RWPE2 (cell line): Measurements from ENCODE around the gene NUBP2.

ENCODE experiments used
- ATAC-seq: fragments of 200-7000 bp; cut with Tn5 transposase; 3 replicates; pipeline ENCODE4 v1.9.1; 2021; ENCODE audit warnings: low read depth
- DNase-seq: peaks from one replicate; pipeline ENCODE4 v3.0.0-alpha.2; 2020; ENCODE audit warnings: low spot score
- H3K27ac ChIP-seq: fragments of 450-650 bp; 2 replicates; pipeline ENCODE4 v1.5.1; 2017; ENCODE audit warnings: mild to moderate bottlenecking; ENCODE audit not compliant: poor library complexity, severe bottlenecking
- H3K27me3 ChIP-seq: fragments of 250-450 bp; sonication (Bioruptor Pico); 2 replicates; pipeline ENCODE4 v1.5.1; 2021; ENCODE audit warnings: mild to moderate bottlenecking, moderate library complexity; ENCODE audit not compliant: insufficient read depth, poor library complexity, severe bottlenecking
- H3K36me3 ChIP-seq: fragments of 250-450 bp; sonication (Bioruptor Pico); 2 replicates; pipeline ENCODE4 v1.5.1; 2020; ENCODE audit warnings: low read depth, mild to moderate bottlenecking, moderate library complexity
- H3K4me1 ChIP-seq: fragments of 250-450 bp; sonication (Bioruptor Pico); 2 replicates; pipeline ENCODE4 v1.5.1; 2021; ENCODE audit warnings: mild to moderate bottlenecking, moderate library complexity; ENCODE audit not compliant: insufficient read depth, poor library complexity, severe bottlenecking
- H3K4me3 ChIP-seq: fragments of 250-450 bp; sonication (Bioruptor Pico); 2 replicates; pipeline ENCODE4 v1.5.1; 2021; ENCODE audit warnings: mild to moderate bottlenecking, moderate library complexity; ENCODE audit not compliant: severe bottlenecking
- H3K9me3 ChIP-seq: fragments of 250-450 bp; sonication (Bioruptor Pico); 2 replicates; pipeline ENCODE4 v1.5.1; 2021; ENCODE audit warnings: mild to moderate bottlenecking, moderate library complexity; ENCODE audit not compliant: severe bottlenecking
- TF ChIP-seq, protein P1 (sequence below): fragments of 450-650 bp; IDR thresholded peaks from one replicate; pipeline ENCODE4 v1.5.1; 2017; ENCODE audit warnings: mild to moderate bottlenecking, moderate library complexity; ENCODE audit not compliant: poor library complexity, severe bottlenecking

NUBP2 gene

DNA sequence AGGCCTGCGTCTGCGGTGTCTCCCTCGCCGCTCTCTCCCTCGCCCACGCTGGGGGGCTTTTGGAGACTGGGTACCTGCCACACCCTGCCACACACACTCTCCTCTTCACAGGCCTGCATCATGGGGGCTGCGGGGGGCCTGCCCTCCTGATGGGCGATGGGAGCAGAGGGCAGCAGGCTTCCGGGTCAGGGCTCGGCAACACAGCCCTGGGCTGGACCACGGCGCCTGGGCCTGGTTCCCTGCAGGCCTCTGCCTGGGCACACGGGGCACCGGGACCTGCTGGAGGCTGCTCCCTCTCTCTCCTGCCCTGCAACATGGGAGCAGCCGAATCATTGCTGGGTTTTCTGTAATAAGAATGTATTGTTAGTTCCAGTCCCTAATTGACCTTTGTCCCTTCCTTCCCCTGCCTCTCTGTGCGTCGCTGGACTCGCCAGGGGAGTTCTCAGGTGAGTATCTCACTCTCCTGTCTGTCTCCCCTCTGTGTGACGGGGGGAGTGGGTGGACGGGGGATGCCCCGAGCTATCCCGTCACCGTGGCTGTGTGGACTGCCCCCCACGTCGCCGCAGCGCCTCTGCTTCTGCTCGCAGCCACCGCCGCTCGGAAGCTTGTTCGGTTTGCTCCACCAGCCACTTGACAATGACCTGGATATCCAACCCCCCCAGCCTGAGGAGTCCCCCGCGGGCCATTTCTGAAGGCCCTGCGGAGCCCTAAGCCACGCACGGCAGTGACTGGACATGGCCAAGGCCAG is 24.9 kb upstream of the NUBP2 start:
- peaks cover 10% of the 10 kb centered on the region for H3K4me1 ChIP-seq
- TF ChIP-seq, protein P1, sequence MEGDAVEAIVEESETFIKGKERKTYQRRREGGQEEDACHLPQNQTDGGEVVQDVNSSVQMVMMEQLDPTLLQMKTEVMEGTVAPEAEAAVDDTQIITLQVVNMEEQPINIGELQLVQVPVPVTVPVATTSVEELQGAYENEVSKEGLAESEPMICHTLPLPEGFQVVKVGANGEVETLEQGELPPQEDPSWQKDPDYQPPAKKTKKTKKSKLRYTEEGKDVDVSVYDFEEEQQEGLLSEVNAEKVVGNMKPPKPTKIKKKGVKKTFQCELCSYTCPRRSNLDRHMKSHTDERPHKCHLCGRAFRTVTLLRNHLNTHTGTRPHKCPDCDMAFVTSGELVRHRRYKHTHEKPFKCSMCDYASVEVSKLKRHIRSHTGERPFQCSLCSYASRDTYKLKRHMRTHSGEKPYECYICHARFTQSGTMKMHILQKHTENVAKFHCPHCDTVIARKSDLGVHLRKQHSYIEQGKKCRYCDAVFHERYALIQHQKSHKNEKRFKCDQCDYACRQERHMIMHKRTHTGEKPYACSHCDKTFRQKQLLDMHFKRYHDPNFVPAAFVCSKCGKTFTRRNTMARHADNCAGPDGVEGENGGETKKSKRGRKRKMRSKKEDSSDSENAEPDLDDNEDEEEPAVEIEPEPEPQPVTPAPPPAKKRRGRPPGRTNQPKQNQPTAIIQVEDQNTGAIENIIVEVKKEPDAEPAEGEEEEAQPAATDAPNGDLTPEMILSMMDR: no peak
- no peaks in the 10 kb centered on the region for H3K9me3 ChIP-seq
- no peak overlapping the region for H3K4me3 ChIP-seq
- H3K27me3 ChIP-seq: no peaks in the 10 kb centered on the region
- H3K27ac ChIP-seq: no peak overlapping the region
- peaks cover 22% of the 10 kb centered on the region for H3K36me3 ChIP-seq
- DNase-seq: no peak
- ATAC-seq: no peak

- Histone ChIP-seq H3K9me3 (no peaks in the 10 kb centered on the region), H3K36me3 (peaks cover 19% of the 10 kb centered on the region), H3K27me3 (no peaks in the 10 kb centered on the region), H3K4me3 (no peak overlapping the region), H3K4me1 (peaks cover 10% of the 10 kb centered on the region), H3K27ac (no peak overlapping the region)
- TF ChIP-seq, protein P1: no peak
- DNase-seq: no peak
- ATAC-seq: no peak
These were observed 23.8 kb upstream of the NUBP2 start for GRCh38 chr16:1758923-1759322.

DNA sequence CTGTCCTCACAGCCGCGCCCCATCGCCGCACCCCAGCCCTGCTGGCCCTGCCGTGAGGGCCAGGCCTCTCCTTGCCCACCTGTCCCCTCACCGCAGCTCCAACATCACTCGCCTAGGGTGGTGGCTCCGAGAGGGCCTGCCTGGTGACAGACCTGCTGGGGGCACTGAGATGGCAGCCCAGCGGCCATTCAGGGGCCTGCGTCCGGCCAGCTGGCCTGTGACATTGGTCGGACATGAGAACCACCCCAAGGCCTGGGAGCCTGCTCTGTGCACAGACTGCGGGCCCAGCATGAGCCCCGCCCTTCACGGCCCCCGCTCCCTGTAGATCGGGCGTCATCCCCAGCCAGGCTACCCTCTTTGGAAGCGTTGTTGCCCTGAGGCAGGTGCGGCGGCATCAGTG is 23.2 kb upstream of the NUBP2 start:
- peaks cover 19% of the 10 kb centered on the region for H3K36me3 ChIP-seq
- TF ChIP-seq, protein P1: no peak
- DNase-seq (no peak), ATAC-seq (no peak)
- no peaks in the 10 kb centered on the region for H3K9me3 ChIP-seq
- no peaks in the 10 kb centered on the region for H3K27me3 ChIP-seq
- H3K27ac ChIP-seq: no peak overlapping the region
- peaks cover 6% of the 10 kb centered on the region for H3K4me1 ChIP-seq
- no peak overlapping the region for H3K4me3 ChIP-seq

DNA sequence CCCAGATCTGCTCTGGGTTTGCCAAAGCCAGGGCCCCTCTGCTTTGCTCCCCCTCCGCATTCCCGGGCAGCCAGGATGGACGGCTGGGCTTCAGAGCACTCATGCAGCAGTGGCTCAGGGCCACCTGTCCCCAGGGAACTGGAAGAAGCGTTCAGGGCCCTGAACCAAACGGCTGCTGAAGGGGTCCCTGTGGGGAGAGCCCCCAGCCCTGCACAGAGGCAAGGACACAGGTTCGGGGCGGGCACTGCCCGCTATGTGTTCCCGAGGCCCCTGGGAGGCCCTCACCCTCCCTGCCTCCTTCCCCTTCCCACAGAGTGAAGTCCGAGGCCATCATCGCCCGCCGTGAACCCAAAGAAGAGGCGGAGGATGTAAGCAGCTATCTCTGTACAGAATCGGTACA is 21.8 kb upstream of the NUBP2 start:
- Histone ChIP-seq H3K27ac (no peak overlapping the region), H3K4me3 (no peak overlapping the region), H3K9me3 (no peaks in the 10 kb centered on the region), H3K36me3 (peaks cover 22% of the 10 kb centered on the region; the same call in 1 of the 2 replicates), H3K27me3 (no peaks in the 10 kb centered on the region), H3K4me1 (no peaks in the 10 kb centered on the region)
- TF ChIP-seq, protein P1: no peak
- ATAC-seq (no peak), DNase-seq (no peak)

GRCh38 chr16:1761751-1762150 is 21.0 kb upstream of the NUBP2 start:
- no peaks in the 10 kb centered on the region for H3K9me3 ChIP-seq
- H3K4me1 ChIP-seq: no peaks in the 10 kb centered on the region
- ATAC-seq (no peak), DNase-seq (no peak)
- H3K27ac ChIP-seq: no peak overlapping the region
- H3K36me3 ChIP-seq: peaks cover 22% of the 10 kb centered on the region; the same call in 1 of the 2 replicates
- no peaks in the 10 kb centered on the region for H3K27me3 ChIP-seq
- TF ChIP-seq, protein P1: no peak
- H3K4me3 ChIP-seq: no peak overlapping the region
